ENCODE results near the gene FSD2. TPM values are rescaled to one million over a fixed set of nuclear protein-coding genes. Genes with fewer than 3 reads are reported as not detected.

FSD2 gene
- total and polyA plus RNA-seq, 2 of the 4 experiments (the other 2 are of a cell fraction) = not detected

DNA sequence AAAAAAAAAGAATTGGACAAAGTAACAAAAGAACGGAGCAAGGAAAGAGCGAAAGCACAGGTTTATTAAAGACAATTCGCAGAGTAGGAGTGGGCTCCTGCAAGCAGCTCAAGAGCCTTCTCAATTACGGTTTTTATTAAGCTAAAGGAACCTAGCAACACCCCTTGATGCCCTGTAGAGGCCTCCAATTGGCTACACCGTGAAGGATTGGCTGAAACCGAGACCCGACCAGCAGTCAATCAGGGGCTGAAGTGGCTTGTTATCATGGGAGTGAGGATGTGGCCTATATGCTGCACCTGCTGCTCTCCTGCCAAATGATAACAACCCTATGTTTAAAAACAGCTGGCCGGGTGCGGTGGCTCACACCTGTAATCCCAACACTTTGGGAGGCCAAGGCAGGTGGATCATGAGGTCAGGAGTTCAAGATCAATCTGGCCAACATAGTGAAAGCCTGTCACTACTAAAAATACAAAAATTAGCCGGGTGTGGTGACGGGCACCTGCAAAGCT, 75.8 kb downstream of the FSD2 start:
- no TSS peak for BruUV-seq (replicated peaks)
- dilution Hi-C loops (cut with HindIII; ENCODE audit: low sequenced_read_pairs, unreplicated experiment) (no loop called here), intact Hi-C loops (cut with micrococcal nuclease) (no loop called here), in situ Hi-C loops (cut with MboI; ENCODE audit: low sequenced_read_pairs) (no loop called here)
- ChIA-PET CTCF (no interaction called here), POLR2A (ENCODE audit: unreplicated experiment) (no interaction called here)
- H3K9me1 ChIP-seq (ENCODE audit: insufficient read depth, low read length) = no peaks in the 10 kb centered on the region
- H3K4me1 ChIP-seq (ENCODE audit: control insufficient read depth, insufficient read depth, low read length) = no peaks in the 10 kb centered on the region
- H4K5ac ChIP-seq (ENCODE audit: low read depth, low read length) = no peak overlapping the region
- no peak overlapping the region for H4K91ac ChIP-seq (ENCODE audit: insufficient read depth, low read depth, low read length)
- no peak overlapping the region for H3K9ac ChIP-seq (ENCODE audit: low read depth, low read length)
- no peak overlapping the region for H3K56ac ChIP-seq (ENCODE audit: extremely low read depth, insufficient read depth, low read length)
- no peak overlapping the region for H3K23ac ChIP-seq (ENCODE audit: low read depth, low read length)
- H2AK9ac ChIP-seq (replicated peaks; ENCODE audit: low read depth, low read length, poor library complexity) = no peak overlapping the region
- no peak overlapping the region for H3K27ac ChIP-seq (ENCODE audit: insufficient read depth, low read length)
- TF ChIP-seq, protein P1, sequence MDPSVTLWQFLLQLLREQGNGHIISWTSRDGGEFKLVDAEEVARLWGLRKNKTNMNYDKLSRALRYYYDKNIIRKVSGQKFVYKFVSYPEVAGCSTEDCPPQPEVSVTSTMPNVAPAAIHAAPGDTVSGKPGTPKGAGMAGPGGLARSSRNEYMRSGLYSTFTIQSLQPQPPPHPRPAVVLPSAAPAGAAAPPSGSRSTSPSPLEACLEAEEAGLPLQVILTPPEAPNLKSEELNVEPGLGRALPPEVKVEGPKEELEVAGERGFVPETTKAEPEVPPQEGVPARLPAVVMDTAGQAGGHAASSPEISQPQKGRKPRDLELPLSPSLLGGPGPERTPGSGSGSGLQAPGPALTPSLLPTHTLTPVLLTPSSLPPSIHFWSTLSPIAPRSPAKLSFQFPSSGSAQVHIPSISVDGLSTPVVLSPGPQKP (IDR thresholded peaks at IDR 0.05; ENCODE audit: borderline replicate concordance, low read depth, low read length) = no peak
- no peak for TF ChIP-seq MXI1 (IDR thresholded peaks at IDR 0.05; ENCODE audit: borderline replicate concordance, low read depth, low read length)
- no peak for TF ChIP-seq SMC3 (IDR thresholded peaks at IDR 0.05; ENCODE audit: low read depth, low read length)
- TF ChIP-seq RAD21 (IDR thresholded peaks at IDR 0.05; ENCODE audit: low read length) = no peak
- no peak for TF ChIP-seq CEBPB (IDR thresholded peaks at IDR 0.05; ENCODE audit: low read depth, low read length)
- no peak for TF ChIP-seq CHD1 (IDR thresholded peaks at IDR 0.05; ENCODE audit: low read depth, low read length)
- no peak for TF ChIP-seq BHLHE40 (IDR thresholded peaks at IDR 0.05; ENCODE audit: low read depth, low read length)
- no peak for TF ChIP-seq RCOR1 (IDR thresholded peaks at IDR 0.05; ENCODE audit: insufficient replicate concordance, low read length)
- no peak for TF ChIP-seq MAZ (IDR thresholded peaks at IDR 0.05; ENCODE audit: borderline replicate concordance, low read depth, low read length)
- TF ChIP-seq, protein P2, sequence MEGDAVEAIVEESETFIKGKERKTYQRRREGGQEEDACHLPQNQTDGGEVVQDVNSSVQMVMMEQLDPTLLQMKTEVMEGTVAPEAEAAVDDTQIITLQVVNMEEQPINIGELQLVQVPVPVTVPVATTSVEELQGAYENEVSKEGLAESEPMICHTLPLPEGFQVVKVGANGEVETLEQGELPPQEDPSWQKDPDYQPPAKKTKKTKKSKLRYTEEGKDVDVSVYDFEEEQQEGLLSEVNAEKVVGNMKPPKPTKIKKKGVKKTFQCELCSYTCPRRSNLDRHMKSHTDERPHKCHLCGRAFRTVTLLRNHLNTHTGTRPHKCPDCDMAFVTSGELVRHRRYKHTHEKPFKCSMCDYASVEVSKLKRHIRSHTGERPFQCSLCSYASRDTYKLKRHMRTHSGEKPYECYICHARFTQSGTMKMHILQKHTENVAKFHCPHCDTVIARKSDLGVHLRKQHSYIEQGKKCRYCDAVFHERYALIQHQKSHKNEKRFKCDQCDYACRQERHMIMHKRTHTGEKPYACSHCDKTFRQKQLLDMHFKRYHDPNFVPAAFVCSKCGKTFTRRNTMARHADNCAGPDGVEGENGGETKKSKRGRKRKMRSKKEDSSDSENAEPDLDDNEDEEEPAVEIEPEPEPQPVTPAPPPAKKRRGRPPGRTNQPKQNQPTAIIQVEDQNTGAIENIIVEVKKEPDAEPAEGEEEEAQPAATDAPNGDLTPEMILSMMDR (conservative IDR thresholded peaks at IDR 0.05; ENCODE audit: low read depth, low read length) = no peak
- TF ChIP-seq RFX5 (IDR thresholded peaks at IDR 0.05; ENCODE audit: low read depth, low read length) = no peak
- TF ChIP-seq FOS (IDR thresholded peaks at IDR 0.05; ENCODE audit: low read depth, low read length) = no peak
- TF ChIP-seq, protein P3, sequence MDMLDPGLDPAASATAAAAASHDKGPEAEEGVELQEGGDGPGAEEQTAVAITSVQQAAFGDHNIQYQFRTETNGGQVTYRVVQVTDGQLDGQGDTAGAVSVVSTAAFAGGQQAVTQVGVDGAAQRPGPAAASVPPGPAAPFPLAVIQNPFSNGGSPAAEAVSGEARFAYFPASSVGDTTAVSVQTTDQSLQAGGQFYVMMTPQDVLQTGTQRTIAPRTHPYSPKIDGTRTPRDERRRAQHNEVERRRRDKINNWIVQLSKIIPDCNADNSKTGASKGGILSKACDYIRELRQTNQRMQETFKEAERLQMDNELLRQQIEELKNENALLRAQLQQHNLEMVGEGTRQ (IDR thresholded peaks at IDR 0.05; ENCODE audit: low read depth, low read length) = no peak
- TF ChIP-seq NFE2L2 (IDR thresholded peaks at IDR 0.05; ENCODE audit: low read depth, low read length) = no peak
- TF ChIP-seq MAFK (IDR thresholded peaks at IDR 0.05; ENCODE audit: low read depth, low read length) = no peak
- no peak for TF ChIP-seq POLR2A (IDR thresholded peaks at IDR 0.05; ENCODE audit: low read depth, low read length)
- no peak overlapping the region for H3K18ac ChIP-seq (ENCODE audit: low read depth, low read length)
- no peaks in the 10 kb centered on the region for H3K36me3 ChIP-seq (ENCODE audit: control insufficient read depth, insufficient read depth, low read length)
- H2BK20ac ChIP-seq (ENCODE audit: low read depth, low read length) = no peak overlapping the region
- H2AFZ ChIP-seq (replicated peaks; ENCODE audit: low read length, poor library complexity) = no peak overlapping the region
- no peaks in the 10 kb centered on the region for H3K9me3 ChIP-seq (ENCODE audit: control insufficient read depth, insufficient read depth, low read length)
- no peak overlapping the region for H3K14ac ChIP-seq (replicated peaks; ENCODE audit: low read depth, low read length)
- H4K8ac ChIP-seq (ENCODE audit: low read depth in 2 of 2, low read length in 2 of 2) = no peak overlapping the region
- H2BK15ac ChIP-seq (ENCODE audit: low read depth, low read length) = no peak overlapping the region
- H3K4ac ChIP-seq (ENCODE audit: low read depth, low read length) = no peak overlapping the region
- no peak overlapping the region for H2AK5ac ChIP-seq (ENCODE audit: low read depth, low read length)
- WGBS, 2 experiments (ENCODE audit: extremely low coverage in 2 of 2, insufficient read length in 1 of 2) = 100% methylated on average over 1 of the region's 11 CpGs; no CpG with 5 or more reads in 1 of the 2 experiments
- H4K20me1 ChIP-seq (ENCODE audit: insufficient read depth, low read length) = no peaks in the 10 kb centered on the region
- H2BK120ac ChIP-seq (ENCODE audit: low read depth, low read length) = no peak overlapping the region
- no peaks in the 10 kb centered on the region for H3K27me3 ChIP-seq (ENCODE audit: control insufficient read depth, insufficient read depth, low read length)
- H3K79me1 ChIP-seq (ENCODE audit: low read depth in 1 of 2, low read length in 2 of 2) = no peaks in the 10 kb centered on the region
- ATAC-seq (ENCODE audit: low read depth) (no peak), DNase-seq (no peak)
- H3K4me3 ChIP-seq (ENCODE audit: insufficient read depth, low read depth, low read length) = no peak overlapping the region
- H2BK5ac ChIP-seq (ENCODE audit: low read depth, low read length, poor library complexity, severe bottlenecking) = no peak overlapping the region
- H3K4me2 ChIP-seq (ENCODE audit: low read depth, low read length) = no peak overlapping the region

Data from IMR-90 (cell line).